ENCODE data around the gene GOLGA7B. TPM values are rescaled to one million over a fixed set of nuclear protein-coding genes. Genes with fewer than 3 reads are reported as not detected.

The GOLGA7B gene
- polyA plus RNA-seq, 1 of the 3 experiments (the other 2 are of a cell fraction), result 0.03 TPM

- Histone ChIP-seq H3K9me3 (no peaks in the 10 kb centered on the region), H3K36me3 (replicated peaks in 1 of 2; ENCODE audit: control insufficient read depth in 1 of 2, insufficient read depth in 2 of 2, low read length in 1 of 2) (no peaks in the 10 kb centered on the region), H3K4me2 (no peak overlapping the region), H3K27me3 (ENCODE audit: insufficient read depth) (peaks cover 29% of the 10 kb centered on the region; the same call in 1 of the 2 replicates), H3K4me1 (ENCODE audit: control insufficient read depth in 1 of 2, insufficient read depth in 2 of 2, low read depth in 1 of 2, low read length in 1 of 2) (peaks cover 0 to 14% of the 10 kb centered on the region in 2 experiments; a peak in 2 of 4 replicates), H4K20me1 (ENCODE audit: insufficient read depth) (no peaks in the 10 kb centered on the region), H3K9ac (no peak overlapping the region), H3K27ac (ENCODE audit: low read depth in 2 of 2, low read length in 1 of 2) (no peak overlapping the region), H2AFZ (ENCODE audit: low read depth) (no peak overlapping the region), H3K4me3 (ENCODE audit: low read depth in 2 of 2, low read length in 1 of 2) (no peak overlapping the region), H3K9me2 (no peaks in the 10 kb centered on the region), H3K79me2 (ENCODE audit: insufficient read depth) (no peaks in the 10 kb centered on the region), H3F3A (replicated peaks; ENCODE audit: insufficient read depth) (no peaks in the 10 kb centered on the region)
- ChIA-PET POLR2A (interaction anchor here (0.9 kb wide), 1 partner anchor 112 kb away, joined by 5 read pairs; no protein-coding TSS in a partner anchor), CTCF (interaction anchor here (0.8 to 9.1 kb wide), 7 partner anchors 14 to 174 kb away, joined by 3 to 277 read pairs (median 32); partner anchors contain the start of gene GOLGA7B)
- TF ChIP-seq SIN3A (IDR thresholded peaks at IDR 0.05; ENCODE audit: borderline replicate concordance, low read depth, low read length) (no peak), POLR2AphosphoS5 (IDR thresholded peaks at IDR 0.05; ENCODE audit: low read depth, low read length) (no peak), GABPA (IDR thresholded peaks at IDR 0.05; ENCODE audit: low read depth) (no peak)
- 65% methylated on average over 8 of the region's 10 CpGs for WGBS (ENCODE audit: low lambda C conversion rate)
- no peak for DNase-seq
Measured at GRCh38 chr10:97867220-97867800, 17.7 kb downstream of the GOLGA7B start.

GRCh38 chr10:97868134-97868685, 18.6 kb downstream of the GOLGA7B start:
- H2AFZ ChIP-seq (ENCODE audit: low read depth), result no peak overlapping the region
- TF ChIP-seq NFIC (IDR thresholded peaks at IDR 0.05; ENCODE audit: borderline replicate concordance), result no peak
- no peak for TF ChIP-seq ELF1 (IDR thresholded peaks at IDR 0.05)
- TF ChIP-seq GABPA (IDR thresholded peaks at IDR 0.05; ENCODE audit: low read depth), result no peak
- TF ChIP-seq FOXM1 (IDR thresholded peaks at IDR 0.05; ENCODE audit: low read depth), result no peak
- TF ChIP-seq RXRA (IDR thresholded peaks at IDR 0.05; ENCODE audit: borderline replicate concordance, low read depth), result no peak
- TF ChIP-seq USF1 (IDR thresholded peaks at IDR 0.05; ENCODE audit: borderline replicate concordance, low read depth), result no peak
- TF ChIP-seq POLR2AphosphoS5 (IDR thresholded peaks at IDR 0.05; ENCODE audit: low read depth, low read length), result no peak
- TF ChIP-seq CHD2 (IDR thresholded peaks at IDR 0.05; ENCODE audit: low read length, partially characterized antibody), result no peak
- TF ChIP-seq GATA2 (CRISPR knock-in tag; IDR thresholded peaks at IDR 0.05), result no peak
- TF ChIP-seq FOXJ3 (CRISPR knock-in tag; IDR thresholded peaks at IDR 0.05), result no peak
- H3K4me2 ChIP-seq, result no peak overlapping the region
- H3F3A ChIP-seq (replicated peaks; ENCODE audit: insufficient read depth), result no peaks in the 10 kb centered on the region
- ChIA-PET POLR2A (interaction anchor here (0.8 to 1.0 kb wide), 3 partner anchors 7 to 113 kb away, joined by 3 to 5 read pairs (median 5); no protein-coding TSS in a partner anchor), CTCF (interaction anchor here (0.8 to 9.1 kb wide), 18 partner anchors 10 to 196 kb away, joined by 3 to 277 read pairs (median 9); partner anchors contain the start of gene GOLGA7B)
- peaks cover 26% of the 10 kb centered on the region; the same call in 1 of the 2 replicates for H3K27me3 ChIP-seq (ENCODE audit: insufficient read depth)
- no peak for DNase-seq
- no peaks in the 10 kb centered on the region for H3K9me2 ChIP-seq
- H3K9me3 ChIP-seq, result no peaks in the 10 kb centered on the region
- H3K27ac ChIP-seq (ENCODE audit: low read depth in 2 of 2, low read length in 1 of 2), result no peak overlapping the region
- H3K9ac ChIP-seq, result no peak overlapping the region
- 90% methylated on average over 4 of the region's 4 CpGs for WGBS (ENCODE audit: low lambda C conversion rate)
- H3K36me3 ChIP-seq (replicated peaks in 1 of 2; ENCODE audit: control insufficient read depth in 1 of 2, insufficient read depth in 2 of 2, low read length in 1 of 2), result no peaks in the 10 kb centered on the region
- no peaks in the 10 kb centered on the region for H3K79me2 ChIP-seq (ENCODE audit: insufficient read depth)
- no peak overlapping the region for H3K4me3 ChIP-seq (ENCODE audit: low read depth in 2 of 2, low read length in 1 of 2)
- H4K20me1 ChIP-seq (ENCODE audit: insufficient read depth), result no peaks in the 10 kb centered on the region
- H3K4me1 ChIP-seq (ENCODE audit: control insufficient read depth in 1 of 2, insufficient read depth in 2 of 2, low read depth in 1 of 2, low read length in 1 of 2), result peaks cover 0 to 15% of the 10 kb centered on the region in 2 experiments; a peak in 2 of 4 replicates

All from SK-N-SH (cell line).